OCI-LY3 (cell line): Measurements from ENCODE around the gene DLX1.
"Not testable (repeated sequence)": the region's sequence is repeated elsewhere in the genome, so short reads cannot be mapped to it uniquely, and the experiment has no call there.

Source experiments
- EZH2phosphoT487 ChIP-seq: fragments of 200-600 bp; shearing (Covaris generic); IDR thresholded peaks from 2 replicates; pipeline ENCODE4 v1.6.1; 2018; ENCODE audit warnings: antibody characterized with exemption, mixed run types, low read depth
- TF ChIP-seq, protein P1 (sequence below): fragments of 200-600, 300-600 bp; sonication (generic); IDR thresholded peaks from 2 replicates; pipeline ENCODE4 v1.5.1; 2014; ENCODE audit warnings: antibody characterized with exemption, low read length, low read depth

DNA sequence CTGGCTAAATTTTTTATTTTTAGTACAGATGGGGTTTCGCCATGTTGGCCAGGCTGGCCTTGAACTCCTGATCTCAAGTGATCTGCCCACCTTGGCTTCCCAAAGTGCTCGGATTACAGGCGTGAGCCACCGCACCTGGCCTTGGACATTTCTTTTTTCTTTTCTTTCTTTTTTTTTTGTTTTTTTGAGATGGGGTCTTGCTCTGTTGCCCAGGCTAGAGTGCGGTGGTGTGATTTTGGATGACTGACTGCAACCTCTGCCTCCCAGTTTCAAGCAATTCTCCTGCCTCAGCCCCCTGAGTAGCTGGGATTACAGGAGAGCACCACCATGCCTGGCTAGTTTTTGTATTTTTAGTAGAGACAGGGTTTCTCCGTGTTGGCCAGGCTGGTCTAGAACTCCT lies 28.9 kb downstream of the DLX1 start:
- TF ChIP-seq, protein P1, sequence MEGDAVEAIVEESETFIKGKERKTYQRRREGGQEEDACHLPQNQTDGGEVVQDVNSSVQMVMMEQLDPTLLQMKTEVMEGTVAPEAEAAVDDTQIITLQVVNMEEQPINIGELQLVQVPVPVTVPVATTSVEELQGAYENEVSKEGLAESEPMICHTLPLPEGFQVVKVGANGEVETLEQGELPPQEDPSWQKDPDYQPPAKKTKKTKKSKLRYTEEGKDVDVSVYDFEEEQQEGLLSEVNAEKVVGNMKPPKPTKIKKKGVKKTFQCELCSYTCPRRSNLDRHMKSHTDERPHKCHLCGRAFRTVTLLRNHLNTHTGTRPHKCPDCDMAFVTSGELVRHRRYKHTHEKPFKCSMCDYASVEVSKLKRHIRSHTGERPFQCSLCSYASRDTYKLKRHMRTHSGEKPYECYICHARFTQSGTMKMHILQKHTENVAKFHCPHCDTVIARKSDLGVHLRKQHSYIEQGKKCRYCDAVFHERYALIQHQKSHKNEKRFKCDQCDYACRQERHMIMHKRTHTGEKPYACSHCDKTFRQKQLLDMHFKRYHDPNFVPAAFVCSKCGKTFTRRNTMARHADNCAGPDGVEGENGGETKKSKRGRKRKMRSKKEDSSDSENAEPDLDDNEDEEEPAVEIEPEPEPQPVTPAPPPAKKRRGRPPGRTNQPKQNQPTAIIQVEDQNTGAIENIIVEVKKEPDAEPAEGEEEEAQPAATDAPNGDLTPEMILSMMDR, result not testable (repeated sequence)
- TF ChIP-seq EZH2phosphoT487, result not testable (repeated sequence)
